Neuronal stem cell (in vitro differentiated cells): ENCODE measurements around the gene DNAH2.

Source experiments
- DNase-seq: peaks from one replicate; pipeline ENCODE4 v3.0.0-alpha.2; 2013; ENCODE audit warnings: low spot score
- H2AFZ ChIP-seq: one replicate; pipeline ENCODE4 v1.6.1; 2013; ENCODE audit warnings: mild to moderate bottlenecking, low read length, inconsistent platforms
- H2AK5ac ChIP-seq: 2 replicates; pipeline ENCODE4 v1.6.1; 2013; ENCODE audit warnings: low read depth, mild to moderate bottlenecking, inconsistent platforms, low read length, moderate library complexity, mixed read lengths
- H2BK120ac ChIP-seq: 2 replicates; pipeline ENCODE4 v1.6.1; 2013; ENCODE audit warnings: low read depth, mild to moderate bottlenecking, inconsistent platforms, low read length, moderate library complexity, mixed read lengths
- H2BK12ac ChIP-seq: one replicate; pipeline ENCODE4 v1.6.1; 2013; ENCODE audit warnings: low read length, inconsistent platforms
- H2BK15ac ChIP-seq: 2 replicates; pipeline ENCODE4 v1.6.1; 2013; ENCODE audit warnings: mild to moderate bottlenecking, low read length, inconsistent platforms, mixed read lengths
- H2BK5ac ChIP-seq: one replicate; pipeline ENCODE4 v1.6.1; 2013; ENCODE audit warnings: inconsistent platforms, mild to moderate bottlenecking, low read length, moderate library complexity
- H3K14ac ChIP-seq: one replicate; pipeline ENCODE4 v1.6.1; 2013; ENCODE audit warnings: low read length, inconsistent platforms
- H3K18ac ChIP-seq: 2 replicates; pipeline ENCODE4 v1.6.1; 2013; ENCODE audit warnings: low read length, inconsistent platforms
- H3K23ac ChIP-seq: 2 replicates; pipeline ENCODE4 v1.6.1; 2013; ENCODE audit warnings: low read depth, mild to moderate bottlenecking, mixed read lengths, low read length, inconsistent platforms; ENCODE audit not compliant: poor library complexity
- H3K27ac ChIP-seq: replicated peaks from 3 replicates; pipeline ENCODE4 v1.5.1; 2013; ENCODE audit warnings: low read length, inconsistent platforms
- H3K27me3 ChIP-seq, 3 experiments: 2 replicates each; pipeline ENCODE4 v1.6.1; 2013; ENCODE audit warnings: low read length in 3 of 3, mild to moderate bottlenecking in 2 of 3, inconsistent platforms in 1 of 3, low read depth in 1 of 3, mixed read lengths in 1 of 3, moderate library complexity in 1 of 3; ENCODE audit not compliant: control insufficient read depth in 3 of 3, insufficient read depth in 3 of 3
- H3K36me3 ChIP-seq, 2 donors: replicated peaks in 1 of 2; 2 replicates each; pipeline ENCODE4 v1.6.1; 2013; ENCODE audit warnings: low read length in 2 of 2; ENCODE audit not compliant: control insufficient read depth in 2 of 2, insufficient read depth in 2 of 2
- H3K4ac ChIP-seq: 2 replicates; pipeline ENCODE4 v1.6.1; 2013; ENCODE audit warnings: inconsistent platforms, mild to moderate bottlenecking, low read length, moderate library complexity
- H3K4me1 ChIP-seq, 2 donors: 1 replicate in 1 of 2; 2 replicates in 1 of 2; pipeline ENCODE4 v1.6.1; 2013; ENCODE audit warnings: low read length in 2 of 2, low read depth in 1 of 2; ENCODE audit not compliant: control insufficient read depth in 2 of 2, insufficient read depth in 1 of 2
- H3K4me2 ChIP-seq: one replicate; pipeline ENCODE4 v1.6.1; 2013; ENCODE audit warnings: mild to moderate bottlenecking, low read length, inconsistent platforms; ENCODE audit not compliant: insufficient read depth, poor library complexity, severe bottlenecking
- H3K4me3 ChIP-seq, 2 donors: 2 replicates each; pipeline ENCODE4 v1.5.1; 2013; ENCODE audit warnings: low read length in 2 of 2, mild to moderate bottlenecking in 2 of 2, inconsistent platforms in 1 of 2, moderate library complexity in 1 of 2
- H3K79me1 ChIP-seq: one replicate; pipeline ENCODE4 v1.6.1; 2013; ENCODE audit warnings: low read depth, mild to moderate bottlenecking, inconsistent platforms, low read length, moderate library complexity
- H3K9ac ChIP-seq: one replicate; pipeline ENCODE4 v1.6.1; 2013; ENCODE audit warnings: mild to moderate bottlenecking, low read depth, low read length, inconsistent platforms; ENCODE audit not compliant: poor library complexity
- H3K9me3 ChIP-seq, 2 donors: replicated peaks in 1 of 2; 2 replicates each; pipeline versions ENCODE3 to v1.6.1; 2013; ENCODE audit warnings: low read length in 2 of 2, mild to moderate bottlenecking in 2 of 2, inconsistent platforms in 1 of 2, low read depth in 1 of 2, mixed read lengths in 1 of 2, moderate library complexity in 1 of 2; ENCODE audit not compliant: control insufficient read depth in 2 of 2, insufficient read depth in 1 of 2
- H4K8ac ChIP-seq: one replicate; pipeline ENCODE4 v1.6.1; 2013; ENCODE audit warnings: low read depth, mild to moderate bottlenecking, inconsistent platforms, low read length, moderate library complexity
- H4K91ac ChIP-seq: one replicate; pipeline ENCODE4 v1.6.1; 2013; ENCODE audit warnings: low read length, low read depth, mild to moderate bottlenecking, inconsistent platforms; ENCODE audit not compliant: poor library complexity
- WGBS, 2 donors: extraction: QIAGEN DNeasy Blood & Tissue Kit; methylation state at CpG; one replicate each; pipeline ENCODE4 v1.1.7; 2013; ENCODE audit warnings: missing lambda C conversion rate in 2 of 2, mixed read lengths in 1 of 2; ENCODE audit not compliant: insufficient read length in 2 of 2, insufficient replicate concordance in 1 of 2; ENCODE audit errors: extremely low coverage in 2 of 2; 5-methylcytosine and 5-hydroxymethylcytosine counted together

The DNAH2 gene

DNA sequence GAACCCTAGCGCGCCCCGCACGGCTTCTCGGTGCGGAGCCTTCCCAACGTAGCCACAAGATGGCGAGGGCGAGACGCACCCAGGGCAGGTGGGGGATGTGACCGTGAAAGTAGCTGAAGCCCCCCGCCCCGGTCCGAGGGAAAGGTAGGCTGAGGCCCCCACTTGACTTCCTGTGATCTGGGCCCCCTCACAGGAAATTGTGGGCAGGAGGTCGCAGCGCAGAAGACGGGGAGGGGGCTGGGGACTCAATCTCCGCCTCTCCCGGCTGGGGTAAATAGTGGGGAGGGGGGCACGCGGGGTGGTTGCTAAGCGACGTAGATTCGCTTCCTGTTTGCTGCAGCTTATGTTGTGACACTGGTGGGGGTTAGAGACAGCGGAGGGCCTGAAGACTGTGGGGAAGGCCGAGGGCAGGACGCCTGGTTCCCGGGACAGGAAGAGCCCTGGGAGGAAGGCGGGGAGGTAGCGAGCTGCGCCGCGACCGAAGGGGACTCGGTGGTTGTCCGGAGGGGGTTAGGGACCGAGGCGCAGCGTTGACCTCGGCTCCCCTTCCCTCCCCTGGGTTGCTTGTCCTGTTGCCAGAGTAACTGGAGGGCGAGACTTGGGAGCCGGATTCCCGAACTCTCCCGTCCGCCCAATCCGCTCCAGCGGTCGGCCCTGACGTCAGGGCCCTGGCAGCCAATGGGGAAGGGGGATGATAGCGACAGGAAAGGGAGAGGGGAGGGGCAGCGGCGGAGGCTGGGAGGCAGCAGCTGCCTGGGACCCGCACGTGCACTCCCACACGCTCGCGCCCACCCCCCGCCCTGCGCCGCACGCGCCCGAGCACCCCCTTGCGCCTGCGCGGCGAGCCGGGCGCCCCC lies 117.6 kb downstream of the DNAH2 start:
- no peaks in the 10 kb centered on the region for H3K79me1 ChIP-seq
- H3K4me3 ChIP-seq = peak overlapping the region; percentile 79 to 86
- DNase-seq = peak; percentile 99
- H2BK15ac ChIP-seq = no peak overlapping the region
- peak overlapping the region; percentile 100 for H3K4me2 ChIP-seq
- H4K8ac ChIP-seq = no peak overlapping the region
- H2BK5ac ChIP-seq = peak overlapping the region; percentile 56
- peak overlapping the region; percentile 89 for H3K27ac ChIP-seq
- H3K18ac ChIP-seq = peak overlapping the region; percentile 95
- peaks cover 0 to 21% (median 8%) of the 10 kb centered on the region in 3 experiments for H3K27me3 ChIP-seq
- H2BK120ac ChIP-seq = no peak overlapping the region
- H2BK12ac ChIP-seq = peak overlapping the region; percentile 61
- peaks cover 24 to 33% of the 10 kb centered on the region in 2 donors for H3K4me1 ChIP-seq
- WGBS, 2 donors = no CpG with 5 or more reads among the region's 69 CpGs
- H4K91ac ChIP-seq = no peak overlapping the region
- no peak overlapping the region for H3K14ac ChIP-seq
- peak overlapping the region; percentile 66 for H3K9ac ChIP-seq
- H3K36me3 ChIP-seq = peaks cover 2 to 5% of the 10 kb centered on the region in 2 donors
- H3K9me3 ChIP-seq = no peaks in the 10 kb centered on the region
- no peak overlapping the region for H2AK5ac ChIP-seq
- peak overlapping the region; percentile 67 for H3K23ac ChIP-seq
- H3K4ac ChIP-seq = no peak overlapping the region
- peak overlapping the region; percentile 95 for H2AFZ ChIP-seq

DNA sequence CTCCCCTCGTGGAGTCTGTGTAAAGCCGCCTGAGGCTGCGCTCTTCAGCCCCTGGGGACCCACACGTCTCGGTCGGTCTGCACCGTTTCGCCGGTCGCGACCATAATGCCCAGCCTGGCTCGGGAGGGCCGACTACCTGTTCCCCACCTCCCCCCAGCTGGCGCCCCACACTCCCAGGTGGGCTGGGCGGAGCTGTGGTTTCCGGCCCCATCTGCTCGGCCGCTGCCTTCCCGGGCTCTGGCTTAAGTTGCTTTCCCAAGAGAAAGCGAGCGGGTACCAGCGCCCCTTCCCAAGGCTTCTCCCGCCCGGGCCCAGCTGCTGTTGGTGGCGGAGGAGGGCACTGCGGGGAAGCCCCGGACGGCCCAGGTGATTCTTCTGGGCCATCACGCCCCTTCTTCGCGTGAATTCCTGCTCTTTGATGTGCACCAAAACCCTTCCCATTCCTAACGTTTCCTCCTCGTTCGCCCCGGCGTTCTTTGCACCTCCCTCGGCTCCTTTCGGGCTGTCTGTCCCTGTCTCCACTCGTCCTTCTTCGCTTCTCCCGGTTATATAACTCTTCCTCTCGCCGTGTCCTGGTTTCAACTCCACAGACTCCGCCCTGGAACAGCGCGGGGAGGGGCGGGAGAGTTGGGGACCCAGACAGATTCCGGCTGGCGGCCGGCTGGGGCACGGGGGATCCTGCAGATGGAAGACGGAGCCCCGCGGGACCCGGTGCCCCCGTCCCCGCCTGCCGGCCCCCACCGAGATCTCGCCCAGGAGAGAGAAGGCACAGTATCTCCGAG lies 118.5 kb downstream of the DNAH2 start:
- Histone ChIP-seq H3K4ac (peak overlapping the region; percentile 77), H2BK5ac (peak overlapping the region; percentile 96), H3K27me3 (peaks cover 0 to 13% (median 8%) of the 10 kb centered on the region in 3 experiments), H3K4me3 (peak overlapping the region; percentile 79 to 86), H3K27ac (peak overlapping the region; percentile 89), H3K18ac (peak overlapping the region; percentile 95), H2AK5ac (peak overlapping the region; percentile 65), H4K8ac (no peak overlapping the region), H2BK120ac (no peak overlapping the region), H3K23ac (peak overlapping the region; percentile 67), H3K36me3 (peaks cover 5 to 13% of the 10 kb centered on the region in 2 donors), H2AFZ (peak overlapping the region; percentile 81), H3K9me3 (no peaks in the 10 kb centered on the region), H4K91ac (no peak overlapping the region), H3K4me2 (peak overlapping the region; percentile 100), H3K9ac (peak overlapping the region; percentile 66), H2BK15ac (peak overlapping the region; percentile 41), H3K4me1 (peaks cover 31 to 40% of the 10 kb centered on the region in 2 donors), H2BK12ac (no peak overlapping the region), H3K14ac (no peak overlapping the region), H3K79me1 (no peaks in the 10 kb centered on the region)
- DNase-seq = no peak
- no CpG with 5 or more reads among the region's 61 CpGs for WGBS, 2 donors

DNA sequence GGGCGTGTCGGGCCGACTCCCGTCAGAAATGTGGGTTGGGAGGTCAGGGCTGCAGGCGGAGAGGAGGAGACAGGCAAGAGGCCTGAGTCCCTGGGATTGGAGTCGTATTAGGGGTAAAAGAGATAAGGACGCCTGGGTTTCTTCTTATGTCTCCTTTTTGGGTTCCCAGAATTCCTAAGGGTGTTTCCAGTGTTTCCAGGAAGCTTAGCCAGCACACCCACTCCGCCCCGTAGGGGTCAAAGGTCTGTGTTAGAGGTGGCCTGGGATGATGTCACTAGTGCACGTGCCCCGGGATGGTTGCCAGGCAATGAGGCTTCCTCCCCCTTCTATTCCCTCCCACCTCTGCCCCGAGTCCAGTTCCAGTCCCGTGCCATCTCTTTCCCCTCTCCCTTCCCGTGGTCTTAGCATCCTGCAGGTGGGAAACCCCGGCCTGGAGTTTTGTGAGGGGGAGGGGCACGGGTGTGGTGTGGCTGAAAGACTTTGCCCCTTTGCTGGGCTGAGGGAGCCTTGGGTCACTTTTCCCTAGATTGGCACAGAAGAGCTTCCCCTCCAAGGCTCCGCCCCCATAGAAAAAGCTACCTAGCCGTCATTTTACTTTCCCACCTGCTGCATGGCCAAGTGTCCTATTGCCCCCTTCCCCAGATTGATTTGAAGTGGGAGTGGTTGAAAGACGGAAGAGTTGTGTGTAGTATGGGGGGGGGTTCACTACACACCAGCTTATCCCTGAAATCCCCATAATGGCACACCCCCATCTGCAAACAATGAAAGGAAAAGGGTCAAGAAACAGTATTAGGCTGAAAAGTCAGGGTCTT lies 119.3 kb downstream of the DNAH2 start:
- Histone ChIP-seq H3K4me2 (peak overlapping the region; percentile 100), H2AFZ (peak overlapping the region; percentile 81), H2BK15ac (peak overlapping the region; percentile 41), H3K36me3 (peaks cover 5 to 15% of the 10 kb centered on the region in 2 donors), H3K14ac (no peak overlapping the region), H3K23ac (no peak overlapping the region), H2BK120ac (no peak overlapping the region), H3K9me3 (no peaks in the 10 kb centered on the region), H3K4me3 (peak overlapping the region; percentile 79 to 86), H2BK5ac (peak overlapping the region; percentile 96), H4K91ac (no peak overlapping the region), H4K8ac (no peak overlapping the region), H3K79me1 (no peaks in the 10 kb centered on the region), H2BK12ac (no peak overlapping the region), H3K4me1 (peaks cover 35 to 46% of the 10 kb centered on the region in 2 donors), H3K9ac (peak overlapping the region; percentile 66), H2AK5ac (no peak overlapping the region), H3K27ac (peak overlapping the region; percentile 89), H3K4ac (no peak overlapping the region), H3K18ac (peak overlapping the region; percentile 95), H3K27me3 (peaks cover 0 to 8% (median 5%) of the 10 kb centered on the region in 3 experiments)
- no CpG with 5 or more reads among the region's 19 CpGs for WGBS, 2 donors
- DNase-seq = peak; percentile 98
